Endothelial cell of coronary artery (primary cell): ENCODE results near the gene PRR7. TPM values are rescaled to one million over a fixed set of nuclear protein-coding genes. Genes with fewer than 3 reads are reported as not detected.

Source experiments
- total RNA-seq: library from RNA; depleted of rRNA; stranded (reverse); fragments of >200 nt; gene quantifications from 2 replicates; pipeline ENCODE4 v1.2.3, GENCODE V29; 2014

PRR7 gene
- total RNA-seq, result 3.5 and 5.9 TPM in 2 replicates

GRCh38 chr5:177446200-177447065, at the start of gene PRR7:
Gene PRR7 (plus strand): TSS chr5:177446814. CDS start chr5:177455068, 8,254 bp downstream.

GRCh38 chr5:177399997-177400868, 46.4 kb upstream of the PRR7 start, which contains the start of gene PFN3:
Gene PFN3 (minus strand): TSS chr5:177400661. CDS start chr5:177400576, 85 bp downstream.

GRCh38 chr5:177409043-177409801, 37.4 kb upstream of the PRR7 start, which contains the start of gene F12:
Gene F12 (minus strand): TSS chr5:177409564. CDS start chr5:177409527, 37 bp downstream.

GRCh38 chr5:177426566-177427210, 19.9 kb upstream of the PRR7 start, which contains the start of gene GRK6:
Gene GRK6 (plus strand): TSS chr5:177426676. CDS start chr5:177426846, 170 bp downstream.

GRCh38 chr5:177473443-177474001, 26.9 kb downstream of the PRR7 start, which contains the start of gene DBN1:
Gene DBN1 (minus strand): TSS chr5:177473634. CDS start chr5:177473521, 113 bp downstream.

GRCh38 chr5:177497292-177498012, 50.8 kb downstream of the PRR7 start, which contains the start of gene PDLIM7:
Gene PDLIM7 (minus strand): TSS chr5:177497604. CDS start chr5:177496512, 1,092 bp downstream.

Other genes starting within 250 kb of the PRR7 start
- 14.0 and 22.0 TPM in 2 replicates for gene RAB24, start 143.1 kb upstream of the PRR7 start, total RNA-seq
- gene PRELID1, start 143.0 kb upstream of the PRR7 start, total RNA-seq, result 114 and 156 TPM in 2 replicates
- 6.6 and 12.1 TPM in 2 replicates for gene MXD3, start 134.9 kb upstream of the PRR7 start, total RNA-seq
- gene LMAN2, start 95.1 kb upstream of the PRR7 start, total RNA-seq, result 355 and 366 TPM in 2 replicates
- gene RGS14, start 88.9 kb upstream of the PRR7 start, total RNA-seq, result 4.5 and 5.5 TPM in 2 replicates
- gene SLC34A1, start 62.4 kb upstream of the PRR7 start, total RNA-seq, result not detected in 2 replicates
- gene PFN3, start 46.2 kb upstream of the PRR7 start, total RNA-seq, result not detected in 2 replicates
- 0.56 and 0.99 TPM in 2 replicates for gene F12, start 37.2 kb upstream of the PRR7 start, total RNA-seq
- gene GRK6, start 20.1 kb upstream of the PRR7 start, total RNA-seq, result 23.5 and 26.3 TPM in 2 replicates
- 204 and 221 TPM in 2 replicates for gene DBN1, start 26.8 kb downstream of the PRR7 start, total RNA-seq
- gene PDLIM7, start 50.8 kb downstream of the PRR7 start, total RNA-seq, result 75.5 and 132 TPM in 2 replicates
- gene DOK3, start 63.0 kb downstream of the PRR7 start, total RNA-seq, result 1.8 and 2.5 TPM in 2 replicates
- gene DDX41, start 70.1 kb downstream of the PRR7 start, total RNA-seq, result 129 and 138 TPM in 2 replicates
- 11.5 and 22.0 TPM in 2 replicates for gene FAM193B, start 107.7 kb downstream of the PRR7 start, total RNA-seq
- 156 and 233 TPM in 2 replicates for gene TMED9, start 145.4 kb downstream of the PRR7 start, total RNA-seq
- 29.4 and 35.0 TPM in 2 replicates for gene B4GALT7, start 153.3 kb downstream of the PRR7 start, total RNA-seq